GM15510 (cell line): ENCODE results near the gene NVL.
A peak's percentile ranks its signal among the peaks of the same experiment; 100 is the strongest.

Experiments used
- POLR2A ChIP-seq: IDR thresholded peaks from 3 replicates; pipeline ENCODE4 v1.6.1; 2011; ENCODE audit warnings: borderline replicate concordance; ENCODE audit not compliant: insufficient read length; ENCODE audit errors: extremely low read depth

NVL gene

GRCh38 chr1:224198572-224198971 is 131.4 kb downstream of the NVL start:
- TF ChIP-seq POLR2A, result no peak

DNA sequence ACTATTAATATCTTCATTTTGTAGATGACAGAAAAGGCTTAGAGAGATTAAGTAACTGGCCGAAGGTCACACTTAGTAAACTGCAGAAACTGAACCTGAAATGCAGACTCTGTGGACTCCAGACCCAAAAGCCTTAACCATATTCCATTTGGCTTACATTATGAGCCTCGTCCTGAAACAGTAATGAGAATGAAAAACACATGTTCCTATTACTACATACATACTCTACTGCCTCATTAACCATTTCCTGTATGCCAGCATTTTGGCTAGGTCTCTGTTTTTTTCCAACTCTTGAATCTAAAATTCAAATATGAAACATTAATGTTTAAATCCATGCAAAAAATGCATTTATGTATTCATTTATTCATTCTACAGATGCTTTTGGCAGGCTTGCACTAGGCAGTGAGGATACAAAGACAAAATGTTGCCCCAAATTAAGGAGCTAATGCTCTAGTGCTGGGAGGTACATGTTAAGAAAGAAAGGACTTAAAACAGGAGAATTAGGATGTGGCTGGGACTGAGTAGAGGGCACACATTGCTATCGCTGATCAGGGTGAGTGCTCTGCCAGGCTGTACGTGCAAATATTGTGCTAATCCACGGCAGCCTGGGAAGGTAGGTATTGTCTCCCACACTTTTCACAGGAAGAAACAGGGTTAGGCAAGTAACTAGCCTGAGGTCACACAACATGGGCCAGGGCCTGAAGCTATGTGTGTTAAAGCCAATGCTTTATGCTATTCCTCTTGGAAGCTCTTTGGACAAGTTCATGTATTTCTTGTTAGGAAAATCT is 133.0 kb downstream of the NVL start:
- no peak for TF ChIP-seq POLR2A

GRCh38 chr1:224193319-224193966 is 136.5 kb downstream of the NVL start:
- no peak for TF ChIP-seq POLR2A

- no peak for TF ChIP-seq POLR2A
Observed at GRCh38 chr1:224192082-224192788, 137.7 kb downstream of the NVL start.

DNA sequence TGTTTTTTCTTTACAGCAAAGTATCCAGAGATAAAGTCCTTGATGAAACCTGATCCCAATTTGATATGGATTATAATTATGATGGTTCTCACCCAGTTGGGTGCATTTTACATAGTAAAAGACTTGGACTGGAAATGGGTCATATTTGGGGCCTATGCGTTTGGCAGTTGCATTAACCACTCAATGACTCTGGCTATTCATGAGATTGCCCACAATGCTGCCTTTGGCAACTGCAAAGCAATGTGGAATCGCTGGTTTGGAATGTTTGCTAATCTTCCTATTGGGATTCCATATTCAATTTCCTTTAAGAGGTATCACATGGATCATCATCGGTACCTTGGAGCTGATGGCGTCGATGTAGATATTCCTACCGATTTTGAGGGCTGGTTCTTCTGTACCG is 140.4 kb downstream of the NVL start:
- TF ChIP-seq POLR2A, result no peak

DNA sequence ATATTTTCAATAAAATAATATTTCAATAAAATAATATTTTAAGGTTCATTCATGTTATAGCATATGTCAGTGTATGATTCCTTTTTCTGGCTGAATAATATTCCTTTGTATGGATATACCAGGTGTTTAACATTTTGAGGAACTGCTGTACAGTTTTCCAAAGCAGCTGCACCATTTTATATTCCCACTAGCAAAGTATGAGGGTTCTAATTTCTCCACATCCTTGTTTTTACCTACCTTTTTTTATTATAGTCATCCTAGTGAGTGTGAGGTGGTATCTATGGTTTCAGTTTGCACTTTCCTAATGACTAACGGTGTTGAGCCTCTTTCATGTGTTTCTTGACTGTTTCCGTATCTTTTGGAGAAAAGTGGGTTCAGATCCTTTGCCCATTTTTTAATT is 141.7 kb downstream of the NVL start:
- no peak for TF ChIP-seq POLR2A

DNA sequence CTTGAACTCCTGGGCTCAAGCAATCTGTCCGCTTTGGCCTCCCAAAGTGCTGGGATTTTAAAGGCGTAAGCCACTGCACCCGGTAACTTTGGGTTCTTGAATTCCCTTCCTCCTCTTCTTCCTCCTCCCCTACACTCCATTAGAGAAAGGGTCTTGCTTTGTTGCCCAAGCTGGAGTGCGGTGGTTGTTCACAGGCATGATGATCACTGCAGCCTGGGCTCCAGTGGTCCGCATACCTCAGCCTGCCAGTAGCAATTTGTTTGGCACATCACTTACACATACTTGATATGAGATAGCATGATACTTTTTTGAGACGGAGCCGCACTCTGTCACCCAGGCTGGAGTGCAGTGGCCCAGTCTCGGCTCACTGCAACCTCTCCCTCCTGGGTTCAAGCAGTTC is 144.8 kb downstream of the NVL start:
- TF ChIP-seq POLR2A, result no peak

DNA sequence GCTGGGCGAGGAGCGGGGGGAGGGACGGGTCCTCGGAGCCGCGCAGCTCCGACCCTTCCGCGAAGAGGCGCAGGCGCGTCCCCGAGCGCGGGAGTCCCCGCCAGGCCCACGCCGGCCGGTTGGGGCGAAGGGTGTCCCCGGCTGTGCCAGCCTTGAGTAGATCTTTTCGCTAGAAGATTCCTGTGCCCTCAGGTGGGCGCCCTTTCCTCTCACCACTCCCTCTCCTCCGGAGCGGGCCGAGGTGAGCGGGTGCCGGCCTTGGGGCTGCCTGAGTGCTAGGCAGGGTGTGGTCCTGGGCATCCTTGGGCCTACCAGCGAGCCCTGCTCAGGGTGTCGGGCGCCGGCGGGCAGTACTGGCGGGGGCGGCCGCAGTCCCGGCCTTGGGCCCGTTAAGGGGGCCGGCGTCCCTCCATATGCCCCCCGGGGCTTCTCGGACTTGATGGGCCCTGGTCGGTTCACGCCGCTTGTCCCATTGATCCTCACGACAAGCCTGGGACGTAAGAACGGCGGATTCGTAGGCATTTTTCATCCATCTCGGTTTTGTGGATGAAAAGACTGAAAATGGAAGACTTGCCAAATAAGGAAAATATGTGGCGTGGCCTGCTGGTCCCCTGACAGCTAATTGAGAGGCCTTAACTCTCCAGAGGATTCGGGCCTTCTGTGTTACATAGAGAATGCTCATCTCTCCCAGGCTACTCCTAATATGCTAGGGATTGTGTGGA is 146.2 kb downstream of the NVL start:
- no peak for TF ChIP-seq POLR2A

GRCh38 chr1:224182866-224183590 is 146.9 kb downstream of the NVL start, which contains the start of gene DEGS1:
Gene DEGS1, plus strand, starts transcription at chr1:224183240. Its CDS starts 97 bp downstream, at chr1:224183337.
- peak; percentile 87 for TF ChIP-seq POLR2A

DNA sequence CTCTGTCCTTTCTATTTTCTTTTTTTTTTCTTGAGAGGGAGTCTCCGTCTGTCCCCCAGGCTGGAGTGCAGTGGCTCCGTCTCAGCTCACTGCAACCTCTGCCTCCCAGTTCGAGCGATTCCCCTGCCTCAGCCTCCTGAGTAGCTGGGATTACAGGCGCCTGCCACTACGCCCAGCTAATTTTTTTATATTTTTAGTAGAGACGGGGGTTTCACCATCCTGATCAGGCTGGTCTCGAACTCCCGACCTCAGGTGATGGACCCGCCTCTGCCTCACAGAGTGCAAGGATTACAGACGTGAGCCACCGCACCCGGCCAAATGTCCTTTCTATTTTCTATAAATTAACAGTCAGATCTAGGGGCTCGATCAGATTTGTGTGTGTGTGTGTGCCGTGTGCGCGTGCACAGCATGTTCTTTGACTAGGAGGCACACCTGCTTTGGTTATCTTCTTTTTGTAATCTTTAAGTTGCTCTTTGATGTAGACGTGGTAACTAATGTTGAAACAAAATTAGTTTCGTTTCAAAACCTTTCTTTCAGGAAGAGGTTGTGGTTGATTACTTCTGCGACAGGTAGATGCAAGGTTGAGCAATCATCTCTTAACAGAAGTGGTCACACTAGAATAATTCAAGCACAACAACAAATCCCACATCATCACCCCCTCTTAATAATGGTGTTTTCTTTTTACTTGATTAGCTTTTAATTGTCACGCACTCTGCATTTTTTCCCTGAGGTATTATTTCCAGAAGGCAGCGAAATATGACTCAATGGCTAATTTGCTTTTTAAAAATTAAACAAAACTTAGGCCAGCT is 147.7 kb downstream of the NVL start:
- TF ChIP-seq POLR2A, result no peak

GRCh38 chr1:224181453-224181810 is 148.5 kb downstream of the NVL start:
- no peak for TF ChIP-seq POLR2A

GRCh38 chr1:224180783-224181452 is 149.1 kb downstream of the NVL start:
- no peak for TF ChIP-seq POLR2A

DNA sequence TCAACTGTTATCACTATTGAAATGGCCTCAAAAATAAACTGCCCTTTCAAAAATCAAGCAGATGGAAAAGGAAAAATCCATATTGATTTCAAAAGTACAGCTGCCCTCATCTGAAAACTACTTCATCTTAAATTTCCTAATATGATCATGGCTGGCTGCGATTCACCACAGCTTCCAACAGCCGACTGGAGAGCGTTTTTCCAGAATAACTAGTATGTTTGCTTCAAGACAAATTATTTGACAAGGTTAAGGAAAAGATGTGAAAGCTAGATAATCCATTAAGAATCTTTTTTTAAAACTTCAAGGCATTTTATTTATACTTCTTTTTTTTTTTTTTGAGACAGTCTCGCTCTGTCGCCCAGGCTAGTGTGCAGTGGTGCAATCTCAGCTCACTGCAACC is 151.1 kb downstream of the NVL start:
- no peak for TF ChIP-seq POLR2A
